Peyer's patch (tissue), 4 donors: Measurements from ENCODE around the gene ACOX2.
A peak's percentile ranks its signal among the peaks of the same experiment; 100 is the strongest.

Experiments
- CTCF ChIP-seq, 6 experiments: fragments of 450-650 bp in 4 of 6; fragments of 200-600 bp in 2 of 6; sonication (generic) in 1 of 6; IDR thresholded peaks; one replicate each; pipeline ENCODE4 v1.5.1; 2017 to 2019; ENCODE audit warnings: antibody characterized with exemption in 6 of 6, mild to moderate bottlenecking in 3 of 6, moderate library complexity in 1 of 6
- POLR2A ChIP-seq, 2 donors: fragments of 450-650 bp; IDR thresholded peaks; one replicate each; pipeline ENCODE4 v1.5.1; 2017; ENCODE audit warnings: antibody characterized with exemption in 2 of 2, mild to moderate bottlenecking in 2 of 2, moderate library complexity in 2 of 2

- TF ChIP-seq CTCF (IDR thresholded peaks at IDR 0.05) (peak in 2 of 6 experiments; percentile 6 to 10), POLR2A (IDR thresholded peaks at IDR 0.05) (no peak)
These were observed 5.0 kb downstream of the ACOX2 start for GRCh38 chr3:58531956-58532355.
